GM18867 (cell line): ENCODE results near the gene PACSIN2.
"Not testable (repeated sequence)": the region's sequence is repeated elsewhere in the genome, so short reads cannot be mapped to it uniquely, and the experiment has no call there.

Source experiments
- ATAC-seq: cut with Tn5 transposase; IDR thresholded peaks from one replicate; pipeline ENCODE4 v1.9.1; 2021; ENCODE audit warnings: mild to moderate bottlenecking, moderate library complexity; ENCODE audit not compliant: unreplicated experiment

Gene PACSIN2

GRCh38 chr22:42950281-42950680 lies 64.7 kb downstream of the PACSIN2 start:
- ATAC-seq, result no peak

- ATAC-seq, result no peak
Observed at GRCh38 chr22:42949159-42949558, 65.8 kb downstream of the PACSIN2 start.

- no peak for ATAC-seq
Observed at GRCh38 chr22:42948294-42948693, 66.7 kb downstream of the PACSIN2 start.

- no peak for ATAC-seq
Observed at GRCh38 chr22:42947211-42947990, 67.5 kb downstream of the PACSIN2 start.

GRCh38 chr22:42946546-42947198 lies 68.3 kb downstream of the PACSIN2 start:
- ATAC-seq, result no peak

- no peak for ATAC-seq
Observed at GRCh38 chr22:42945736-42946135, 69.2 kb downstream of the PACSIN2 start.

GRCh38 chr22:42945027-42945426 lies 69.9 kb downstream of the PACSIN2 start:
- ATAC-seq, result no peak

GRCh38 chr22:42944409-42944808 lies 70.5 kb downstream of the PACSIN2 start:
- ATAC-seq, result no peak

GRCh38 chr22:42943981-42944380 lies 71.0 kb downstream of the PACSIN2 start:
- ATAC-seq, result no peak

GRCh38 chr22:42942351-42942750 lies 72.6 kb downstream of the PACSIN2 start:
- ATAC-seq, result no peak

GRCh38 chr22:42939941-42940653 lies 74.9 kb downstream of the PACSIN2 start:
- ATAC-seq, result no peak

GRCh38 chr22:42939451-42939881 lies 75.5 kb downstream of the PACSIN2 start:
- no peak for ATAC-seq

GRCh38 chr22:42938976-42939375 lies 76.0 kb downstream of the PACSIN2 start:
- ATAC-seq, result no peak

GRCh38 chr22:42938449-42938848 lies 76.5 kb downstream of the PACSIN2 start:
- no peak for ATAC-seq

GRCh38 chr22:42937164-42937843 lies 77.6 kb downstream of the PACSIN2 start:
- ATAC-seq, result peak; percentile 55

- ATAC-seq, result not testable (repeated sequence)
Observed at GRCh38 chr22:42936680-42937079, 78.3 kb downstream of the PACSIN2 start.

- ATAC-seq, result no peak
Observed at GRCh38 chr22:42934338-42934737, 80.6 kb downstream of the PACSIN2 start.

GRCh38 chr22:42933485-42934091 lies 81.4 kb downstream of the PACSIN2 start:
- ATAC-seq, result peak; percentile 39

GRCh38 chr22:42932857-42933484 lies 82.0 kb downstream of the PACSIN2 start:
- no peak for ATAC-seq

- ATAC-seq, result no peak
Observed at GRCh38 chr22:42932197-42932519, 82.8 kb downstream of the PACSIN2 start.
